Measurements from ENCODE around the gene RCN1.

DNA sequence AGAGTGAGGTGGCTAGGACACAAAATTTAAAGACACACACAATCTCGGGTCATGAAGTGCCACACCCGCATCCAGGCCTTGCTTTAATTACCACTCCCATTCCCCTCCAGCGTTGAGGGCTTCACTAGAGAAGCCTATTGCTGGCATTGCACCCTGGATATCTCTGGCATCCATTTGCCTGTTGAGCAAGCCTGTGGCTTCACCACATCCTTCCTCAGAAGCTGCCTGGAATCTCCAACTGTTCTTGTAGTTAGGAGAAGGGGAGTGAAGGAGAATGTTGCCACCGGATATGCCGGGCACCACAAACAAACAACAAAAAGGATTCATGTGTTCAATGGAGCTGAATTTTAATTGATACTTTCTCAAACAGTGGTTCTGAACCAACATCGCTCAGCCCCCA is 34.4 kb upstream of the RCN1 start:
- TF ChIP-seq, protein P1, sequence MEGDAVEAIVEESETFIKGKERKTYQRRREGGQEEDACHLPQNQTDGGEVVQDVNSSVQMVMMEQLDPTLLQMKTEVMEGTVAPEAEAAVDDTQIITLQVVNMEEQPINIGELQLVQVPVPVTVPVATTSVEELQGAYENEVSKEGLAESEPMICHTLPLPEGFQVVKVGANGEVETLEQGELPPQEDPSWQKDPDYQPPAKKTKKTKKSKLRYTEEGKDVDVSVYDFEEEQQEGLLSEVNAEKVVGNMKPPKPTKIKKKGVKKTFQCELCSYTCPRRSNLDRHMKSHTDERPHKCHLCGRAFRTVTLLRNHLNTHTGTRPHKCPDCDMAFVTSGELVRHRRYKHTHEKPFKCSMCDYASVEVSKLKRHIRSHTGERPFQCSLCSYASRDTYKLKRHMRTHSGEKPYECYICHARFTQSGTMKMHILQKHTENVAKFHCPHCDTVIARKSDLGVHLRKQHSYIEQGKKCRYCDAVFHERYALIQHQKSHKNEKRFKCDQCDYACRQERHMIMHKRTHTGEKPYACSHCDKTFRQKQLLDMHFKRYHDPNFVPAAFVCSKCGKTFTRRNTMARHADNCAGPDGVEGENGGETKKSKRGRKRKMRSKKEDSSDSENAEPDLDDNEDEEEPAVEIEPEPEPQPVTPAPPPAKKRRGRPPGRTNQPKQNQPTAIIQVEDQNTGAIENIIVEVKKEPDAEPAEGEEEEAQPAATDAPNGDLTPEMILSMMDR (IDR thresholded peaks at IDR 0.05): no peak
- no peak for TF ChIP-seq POLR2A (IDR thresholded peaks at IDR 0.05)
